ENCODE measurements around the gene FRY.

FRY gene

DNA sequence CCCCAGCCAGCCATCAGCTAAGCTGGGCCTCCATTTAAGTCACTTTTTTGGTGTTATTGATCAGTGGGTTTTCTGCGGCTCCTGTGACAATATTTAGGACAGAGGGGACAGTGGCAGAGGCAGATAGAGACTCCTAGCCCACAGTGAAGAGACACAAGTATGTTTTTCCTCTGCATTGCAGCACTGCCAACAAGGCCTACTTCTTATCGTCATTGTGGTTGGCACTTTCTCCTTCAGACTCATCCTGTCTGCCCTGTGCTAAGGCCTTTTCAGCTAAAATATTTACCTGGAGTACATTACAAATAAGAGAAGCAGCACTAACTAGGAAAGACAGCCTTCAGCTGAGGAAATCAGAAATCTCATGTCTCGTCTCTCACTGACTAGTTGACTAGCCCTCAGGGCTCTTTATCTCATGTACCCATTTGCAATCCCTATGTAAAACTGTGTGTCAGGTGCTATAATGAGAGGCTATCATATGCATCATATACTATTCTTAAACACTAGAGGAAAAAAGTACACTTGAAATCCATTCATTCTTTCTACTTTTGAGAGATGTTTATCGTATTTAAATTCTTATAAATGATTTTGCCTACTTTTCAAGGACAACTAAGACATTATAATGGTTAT is 221.4 kb downstream of the FRY start:
- in situ Hi-C loops (cut with MboI; ENCODE audit: low sequenced_read_pairs) = no loop called here

GRCh38 chr13:32253911-32254399 is 222.4 kb downstream of the FRY start:
- in situ Hi-C loops (cut with MboI; ENCODE audit: low sequenced_read_pairs) = no loop called here

- in situ Hi-C loops (cut with MboI; ENCODE audit: low sequenced_read_pairs) = no loop called here
Observed at GRCh38 chr13:32254416-32254815, 222.8 kb downstream of the FRY start.

DNA sequence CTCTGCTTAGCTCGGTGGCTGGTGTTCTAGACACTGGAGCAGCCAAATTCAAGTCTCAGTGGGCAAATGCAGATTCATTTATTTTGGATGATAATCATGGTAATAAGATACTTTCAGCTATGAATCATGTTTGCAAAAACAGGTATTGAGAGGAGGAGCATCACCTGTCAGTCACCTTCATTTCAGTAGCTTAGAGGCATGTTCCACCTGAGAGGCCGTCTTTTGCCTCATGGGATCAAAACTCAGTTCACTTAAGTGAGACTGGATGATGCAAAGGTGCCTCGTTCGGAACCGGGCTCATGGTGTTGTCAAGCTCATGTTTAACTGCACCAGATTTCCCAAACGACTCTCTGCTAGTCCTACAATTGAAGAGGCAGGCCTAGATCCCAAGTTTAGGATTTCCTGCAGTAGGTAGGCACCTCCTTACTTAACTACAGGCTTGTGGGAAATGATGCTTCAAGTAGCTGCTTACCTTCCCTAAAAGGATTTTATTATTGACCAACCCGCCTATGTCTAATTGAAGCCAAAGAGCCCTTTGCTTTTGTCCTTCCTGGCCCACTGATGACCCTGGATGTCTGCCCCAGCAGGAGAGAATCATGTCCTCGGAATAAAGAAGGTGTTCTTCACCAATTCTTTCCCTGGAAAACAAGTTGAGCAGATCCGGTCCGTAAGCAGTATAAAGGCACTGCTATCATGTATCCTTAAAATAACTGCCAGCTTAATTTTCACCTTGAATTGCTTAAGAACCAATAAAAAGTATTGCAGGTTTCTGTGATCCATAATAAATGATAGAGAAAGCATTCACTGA is 223.5 kb downstream of the FRY start:
- in situ Hi-C loops (cut with MboI; ENCODE audit: low sequenced_read_pairs) = no loop called here

DNA sequence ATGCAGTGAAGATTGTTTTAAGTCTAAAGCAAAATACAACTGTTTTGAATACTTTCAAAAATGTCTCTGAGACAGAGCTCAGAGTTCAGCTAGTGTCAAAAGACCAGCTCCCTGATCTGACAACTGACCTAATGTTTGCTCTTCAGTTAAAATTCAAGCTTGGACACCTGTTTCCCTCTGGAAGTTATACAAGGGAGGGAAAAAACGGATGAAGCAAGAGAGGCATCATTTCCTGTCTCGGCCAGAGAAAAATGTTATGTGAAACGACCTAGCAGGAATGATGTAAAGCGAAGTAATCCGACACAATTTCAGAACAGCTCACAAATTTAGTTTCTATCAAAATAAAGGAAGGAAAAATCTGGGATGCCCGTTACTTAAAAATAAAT is 224.1 kb downstream of the FRY start:
- in situ Hi-C loops (cut with MboI; ENCODE audit: low sequenced_read_pairs) = no loop called here

DNA sequence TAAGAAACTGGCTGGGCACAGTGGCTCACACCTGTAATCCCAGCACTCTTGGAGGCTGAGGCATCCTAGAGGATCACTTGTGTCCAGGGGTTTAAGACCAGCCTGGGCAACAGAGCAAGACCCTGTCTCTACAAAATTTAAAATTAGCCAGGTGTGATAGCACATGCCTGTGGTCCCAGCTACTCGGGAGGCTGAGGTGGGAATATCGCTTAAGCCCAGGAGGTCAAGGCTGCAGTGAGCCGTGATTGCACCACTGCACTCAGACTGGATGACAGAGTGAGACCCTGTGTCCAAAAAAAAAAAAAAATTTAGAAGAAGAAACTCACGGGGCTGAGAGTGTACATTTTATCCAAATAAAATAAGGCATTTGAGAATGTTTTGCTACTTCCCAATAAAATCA is 224.7 kb downstream of the FRY start:
- in situ Hi-C loops (cut with MboI; ENCODE audit: low sequenced_read_pairs) = no loop called here

- in situ Hi-C loops (cut with MboI; ENCODE audit: low sequenced_read_pairs) = no loop called here
Observed at GRCh38 chr13:32257649-32258048, 226.1 kb downstream of the FRY start.

GRCh38 chr13:32259116-32259515 is 227.5 kb downstream of the FRY start:
- in situ Hi-C loops (cut with MboI; ENCODE audit: low sequenced_read_pairs) = no loop called here

DNA sequence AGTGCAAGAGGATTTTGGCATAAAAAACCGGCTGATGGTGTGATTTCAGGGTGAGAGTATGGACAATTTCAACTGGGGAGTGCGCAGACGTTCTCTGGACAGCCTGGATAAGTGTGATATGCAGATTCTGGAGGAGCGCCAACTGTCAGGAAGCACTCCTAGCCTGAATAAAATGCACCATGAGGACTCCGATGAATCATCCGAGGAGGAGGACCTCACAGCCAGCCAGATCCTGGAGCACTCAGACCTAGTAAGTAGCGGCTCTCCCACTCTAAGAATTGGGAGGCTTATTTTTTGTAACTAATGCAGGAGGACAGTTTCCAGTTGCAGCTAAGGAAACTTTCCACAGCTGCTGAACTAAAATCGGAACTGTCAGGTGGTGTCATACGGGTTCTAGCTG is 230.0 kb downstream of the FRY start:
- in situ Hi-C loops (cut with MboI; ENCODE audit: low sequenced_read_pairs) = no loop called here

GRCh38 chr13:32262165-32262564 is 230.6 kb downstream of the FRY start:
- in situ Hi-C loops (cut with MboI; ENCODE audit: low sequenced_read_pairs) = no loop called here

GRCh38 chr13:32262619-32263018 is 231.0 kb downstream of the FRY start:
- in situ Hi-C loops (cut with MboI; ENCODE audit: low sequenced_read_pairs) = no loop called here

DNA sequence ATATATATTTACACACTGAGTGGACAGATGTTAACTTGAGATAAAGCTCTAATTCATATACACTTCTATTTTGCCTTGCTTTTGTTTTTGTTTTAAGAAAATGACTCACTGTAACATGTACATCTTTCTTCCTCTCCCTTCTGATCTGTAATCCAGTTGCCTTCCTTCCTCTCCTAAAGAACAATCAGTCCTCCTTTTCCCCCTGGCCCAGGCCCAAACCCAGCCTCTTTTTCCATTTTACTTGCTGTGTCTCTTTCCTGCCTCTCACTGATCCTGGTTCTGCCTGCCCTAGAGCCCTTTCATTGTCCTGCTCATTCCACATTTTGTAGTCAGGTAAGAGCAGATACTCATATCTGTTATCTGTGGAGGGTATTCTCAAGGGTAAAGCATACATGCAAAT is 232.8 kb downstream of the FRY start:
- in situ Hi-C loops (cut with MboI; ENCODE audit: low sequenced_read_pairs) = no loop called here

DNA sequence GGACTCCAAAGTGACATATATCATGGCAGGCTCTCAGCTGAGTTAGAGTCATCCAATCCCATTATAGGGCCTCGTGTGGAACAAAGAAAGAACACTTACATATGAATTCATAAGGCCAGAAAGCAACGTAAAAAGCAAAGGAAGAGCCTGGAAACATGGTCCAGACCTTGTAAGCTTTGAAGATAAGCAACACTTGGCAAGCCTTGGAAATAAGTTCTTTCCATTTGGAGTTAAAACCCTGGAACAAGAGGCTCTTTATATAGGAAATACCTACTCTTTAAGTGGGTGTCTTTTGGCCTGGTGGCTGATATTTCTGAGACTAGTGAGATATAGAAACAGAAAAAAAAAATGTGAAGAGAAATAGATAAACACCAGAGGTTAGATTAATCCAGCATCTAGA is 234.2 kb downstream of the FRY start:
- in situ Hi-C loops (cut with MboI; ENCODE audit: low sequenced_read_pairs) = no loop called here

DNA sequence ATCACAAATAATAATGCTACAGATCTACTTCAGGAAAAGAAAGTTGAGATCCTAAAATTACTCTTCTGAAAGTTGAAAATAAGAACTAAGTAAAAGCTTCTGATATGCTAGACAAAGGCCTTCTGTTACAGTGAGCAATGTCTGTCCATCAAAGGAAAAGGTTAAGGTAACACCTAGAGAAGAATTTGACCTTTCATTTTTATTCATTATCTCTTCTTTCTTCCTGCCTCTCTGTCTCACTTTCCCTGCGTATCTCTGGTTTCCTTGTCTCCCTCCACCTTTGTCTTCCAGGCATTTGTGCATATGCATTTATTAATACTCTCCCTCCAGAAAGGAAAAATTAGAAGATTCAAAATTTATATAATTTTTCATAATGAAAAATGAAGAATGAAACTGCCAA is 234.6 kb downstream of the FRY start:
- in situ Hi-C loops (cut with MboI; ENCODE audit: low sequenced_read_pairs) = no loop called here

GRCh38 chr13:32267836-32268439 is 236.4 kb downstream of the FRY start:
- in situ Hi-C loops (cut with MboI; ENCODE audit: low sequenced_read_pairs) = no loop called here

GRCh38 chr13:32272021-32272683 is 240.6 kb downstream of the FRY start:
- in situ Hi-C loops (cut with MboI; ENCODE audit: low sequenced_read_pairs) = no loop called here

DNA sequence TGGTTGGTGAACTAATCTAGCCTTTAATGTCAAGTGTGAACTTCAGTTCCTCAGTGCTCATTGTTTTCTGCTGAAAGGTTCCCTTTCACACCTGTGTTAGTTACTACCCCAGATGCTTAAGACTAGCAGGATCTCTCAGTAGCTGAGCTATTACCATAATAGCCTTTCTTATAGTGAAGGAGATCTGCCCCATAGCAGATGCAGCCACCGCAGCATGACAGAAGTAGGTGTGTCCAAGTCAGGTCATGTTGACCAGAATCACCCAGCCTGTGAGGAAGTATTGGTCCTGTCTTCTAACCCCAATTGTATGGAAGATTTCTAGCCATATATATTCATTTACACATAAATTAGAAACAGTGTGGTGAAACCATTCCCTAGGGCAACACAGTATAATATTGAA is 246.3 kb downstream of the FRY start:
- in situ Hi-C loops (cut with MboI; ENCODE audit: low sequenced_read_pairs) = no loop called here

- in situ Hi-C loops (cut with MboI; ENCODE audit: low sequenced_read_pairs) = no loop called here
Observed at GRCh38 chr13:32278426-32278825, 246.9 kb downstream of the FRY start.

GRCh38 chr13:32281096-32281495 is 249.5 kb downstream of the FRY start:
- in situ Hi-C loops (cut with MboI; ENCODE audit: low sequenced_read_pairs) = no loop called here

DNA sequence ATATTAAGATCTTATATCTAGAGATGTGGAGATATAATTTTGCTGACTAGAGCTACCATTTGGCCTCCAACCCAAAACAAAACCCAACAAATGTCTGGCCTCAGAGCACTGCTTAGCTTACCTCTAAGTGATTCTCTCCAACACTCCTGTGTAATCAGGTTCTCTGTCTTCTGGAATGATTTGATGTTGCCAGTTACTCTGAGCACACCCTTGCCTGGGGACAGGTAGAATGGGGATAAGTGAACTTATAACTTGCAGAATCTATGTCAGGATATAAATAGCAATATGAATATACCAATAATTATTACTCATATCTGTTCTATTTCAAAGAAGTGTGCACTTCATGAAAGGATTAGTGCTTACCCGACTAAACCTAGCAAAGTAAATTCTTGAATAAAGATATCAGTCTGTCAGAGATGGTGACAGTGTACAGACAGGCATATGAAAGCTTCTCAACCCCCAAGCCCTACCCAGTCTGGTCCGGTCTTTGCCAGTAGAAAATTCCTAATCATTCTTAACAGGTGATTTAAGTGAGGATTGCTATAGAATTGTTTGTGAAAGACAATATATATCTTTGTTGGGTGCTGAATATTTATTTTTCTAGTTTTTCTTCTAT is 250.6 kb downstream of the FRY start:
- in situ Hi-C loops (cut with MboI; ENCODE audit: low sequenced_read_pairs) = no loop called here
